ENCODE data around the gene ELL.

DNA sequence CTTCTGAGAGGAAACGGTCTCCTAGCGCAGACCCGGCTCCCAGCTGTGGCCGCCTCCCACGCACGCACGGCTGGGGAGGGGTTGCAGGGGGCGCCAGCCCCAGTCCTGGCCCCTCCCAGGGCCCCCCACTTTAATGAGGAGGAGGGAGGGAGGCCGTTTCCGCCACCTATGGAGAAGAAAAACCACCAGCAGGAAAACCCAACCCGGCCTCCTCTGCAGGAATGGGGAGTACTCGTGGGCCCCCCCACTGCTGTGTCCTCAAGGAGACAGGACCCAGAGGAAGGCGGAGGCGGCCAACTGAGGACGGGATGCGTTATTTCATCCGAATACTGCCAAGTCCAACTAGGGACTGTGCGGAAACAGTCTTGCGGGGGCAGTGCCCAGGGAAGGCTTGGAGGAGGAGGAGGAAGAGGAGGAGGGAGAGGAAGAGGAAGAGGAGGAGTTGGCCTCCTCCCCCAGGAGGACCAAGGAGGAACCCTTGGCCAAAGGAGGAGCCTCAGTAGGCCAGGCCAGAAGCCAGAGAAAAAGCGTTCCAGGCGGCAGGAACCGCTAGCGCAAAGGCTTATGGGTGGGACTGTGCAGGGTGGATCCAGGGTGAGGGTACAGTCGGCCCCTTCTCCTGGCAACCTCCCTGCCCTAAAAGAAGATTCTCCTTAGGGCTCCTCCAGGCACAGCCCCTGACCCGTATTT lies 106.5 kb downstream of the ELL start:
- TF ChIP-seq, protein P1, sequence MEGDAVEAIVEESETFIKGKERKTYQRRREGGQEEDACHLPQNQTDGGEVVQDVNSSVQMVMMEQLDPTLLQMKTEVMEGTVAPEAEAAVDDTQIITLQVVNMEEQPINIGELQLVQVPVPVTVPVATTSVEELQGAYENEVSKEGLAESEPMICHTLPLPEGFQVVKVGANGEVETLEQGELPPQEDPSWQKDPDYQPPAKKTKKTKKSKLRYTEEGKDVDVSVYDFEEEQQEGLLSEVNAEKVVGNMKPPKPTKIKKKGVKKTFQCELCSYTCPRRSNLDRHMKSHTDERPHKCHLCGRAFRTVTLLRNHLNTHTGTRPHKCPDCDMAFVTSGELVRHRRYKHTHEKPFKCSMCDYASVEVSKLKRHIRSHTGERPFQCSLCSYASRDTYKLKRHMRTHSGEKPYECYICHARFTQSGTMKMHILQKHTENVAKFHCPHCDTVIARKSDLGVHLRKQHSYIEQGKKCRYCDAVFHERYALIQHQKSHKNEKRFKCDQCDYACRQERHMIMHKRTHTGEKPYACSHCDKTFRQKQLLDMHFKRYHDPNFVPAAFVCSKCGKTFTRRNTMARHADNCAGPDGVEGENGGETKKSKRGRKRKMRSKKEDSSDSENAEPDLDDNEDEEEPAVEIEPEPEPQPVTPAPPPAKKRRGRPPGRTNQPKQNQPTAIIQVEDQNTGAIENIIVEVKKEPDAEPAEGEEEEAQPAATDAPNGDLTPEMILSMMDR (IDR thresholded peaks at IDR 0.05): no peak
- TF ChIP-seq POLR2A (IDR thresholded peaks at IDR 0.05): no peak

Measured in testis (tissue), 2 donors.